Measurements from ENCODE around the gene FAM174C.

FAM174C gene

GRCh38 chr19:1273263-1274041 is 1.9 kb upstream of the FAM174C start:
- no peak for DNase-seq (ENCODE audit: low read depth)

GRCh38 chr19:1274081-1274851 is 1.1 kb upstream of the FAM174C start:
- no peak for DNase-seq (ENCODE audit: low read depth)

GRCh38 chr19:1274852-1275259 is 474 bp upstream of the FAM174C start:
- DNase-seq (ENCODE audit: low read depth) = no peak

- DNase-seq (ENCODE audit: low read depth) = no peak
Measured at GRCh38 chr19:1275976-1276627, 772 bp downstream of the FAM174C start.

GRCh38 chr19:1276628-1277022 is 1.3 kb downstream of the FAM174C start:
- no peak for DNase-seq (ENCODE audit: low read depth)

GRCh38 chr19:1277061-1277460 is 1.7 kb downstream of the FAM174C start:
- no peak for DNase-seq (ENCODE audit: low read depth)

- no peak for DNase-seq (ENCODE audit: low read depth)
Measured at GRCh38 chr19:1278074-1278473, 2.7 kb downstream of the FAM174C start.

GRCh38 chr19:1278713-1279660 is 3.7 kb downstream of the FAM174C start:
- no peak for DNase-seq (ENCODE audit: low read depth)

- DNase-seq (ENCODE audit: low read depth) = peak; percentile 58
Measured at GRCh38 chr19:1279782-1280341, 4.5 kb downstream of the FAM174C start.

- DNase-seq (ENCODE audit: low read depth) = no peak
Measured at GRCh38 chr19:1280636-1281568, 5.6 kb downstream of the FAM174C start.

GRCh38 chr19:1281569-1282287 is 6.4 kb downstream of the FAM174C start:
- no peak for DNase-seq (ENCODE audit: low read depth)

GRCh38 chr19:1282588-1283206 is 7.4 kb downstream of the FAM174C start:
- DNase-seq (ENCODE audit: low read depth) = no peak

- DNase-seq (ENCODE audit: low read depth) = no peak
Measured at GRCh38 chr19:1283207-1283916, 8.0 kb downstream of the FAM174C start.

- DNase-seq (ENCODE audit: low read depth) = no peak
Measured at GRCh38 chr19:1283917-1284292, 8.6 kb downstream of the FAM174C start.

- DNase-seq (ENCODE audit: low read depth) = no peak
Measured at GRCh38 chr19:1284293-1284978, 9.1 kb downstream of the FAM174C start.

GRCh38 chr19:1284979-1285736 is 9.8 kb downstream of the FAM174C start:
- DNase-seq (ENCODE audit: low read depth) = no peak

- no peak for DNase-seq (ENCODE audit: low read depth)
Measured at GRCh38 chr19:1285737-1286360, 10.5 kb downstream of the FAM174C start, which contains the start of gene EFNA2. Gene EFNA2, plus strand, starts transcription at chr19:1285873. Its CDS starts 296 bp downstream, at chr19:1286169.

All from stimulated activated CD8-positive, alpha-beta memory T cell treated with anti-CD3 and anti-CD28 coated beads, Interleukin-15, amount 100 ng/mL, for 1 hour (primary cell).